Dermis blood vessel endothelial cell (primary cell): Measurements from ENCODE around the gene GPR75. TPM values are rescaled to one million over a fixed set of nuclear protein-coding genes. Genes with fewer than 3 reads are reported as not detected.
A peak's percentile ranks its signal among the peaks of the same experiment; 100 is the strongest.

Experiments used
- DNase-seq: peaks from one replicate; pipeline ENCODE4 v3.0.0; 2010
- total RNA-seq: library from RNA; depleted of rRNA; stranded (reverse); fragments of >200 nt; gene quantifications from 2 replicates; pipeline ENCODE4 v1.2.3, GENCODE V29; 2014

GPR75 gene
- 1.6 and 1.9 TPM in 2 replicates for total RNA-seq

- no peak for DNase-seq
Observed at GRCh38 chr2:53859206-53860181, at the start of gene GPR75. TSS of gene GPR75 (minus strand) at chr2:53859967. CDS start at chr2:53854756, 5,211 bp downstream.

GRCh38 chr2:53907582-53907981, 47.8 kb upstream of the GPR75 start:
- DNase-seq, result no peak

GRCh38 chr2:53905396-53905795, 45.6 kb upstream of the GPR75 start:
- no peak for DNase-seq

GRCh38 chr2:53903011-53903410, 43.2 kb upstream of the GPR75 start:
- DNase-seq, result no peak

- no peak for DNase-seq
Observed at GRCh38 chr2:53901192-53901591, 41.4 kb upstream of the GPR75 start.

GRCh38 chr2:53896864-53897263, 37.1 kb upstream of the GPR75 start:
- DNase-seq, result peak; percentile 19

GRCh38 chr2:53886406-53887280, 26.9 kb upstream of the GPR75 start:
- no peak for DNase-seq

GRCh38 chr2:53884883-53885282, 25.1 kb upstream of the GPR75 start:
- no peak for DNase-seq

- no peak for DNase-seq
Observed at GRCh38 chr2:53881986-53882385, 22.2 kb upstream of the GPR75 start.

- no peak for DNase-seq
Observed at GRCh38 chr2:53881360-53881759, 21.6 kb upstream of the GPR75 start.

GRCh38 chr2:53880756-53881155, 21.0 kb upstream of the GPR75 start:
- DNase-seq, result peak; percentile 35

- no peak for DNase-seq
Observed at GRCh38 chr2:53877556-53877955, 17.8 kb upstream of the GPR75 start.

- no peak for DNase-seq
Observed at GRCh38 chr2:53877112-53877511, 17.3 kb upstream of the GPR75 start.

GRCh38 chr2:53874401-53874950, 14.7 kb upstream of the GPR75 start:
- no peak for DNase-seq

GRCh38 chr2:53867773-53868172, 8.0 kb upstream of the GPR75 start:
- DNase-seq, result no peak

GRCh38 chr2:53867169-53867568, 7.4 kb upstream of the GPR75 start:
- DNase-seq, result no peak

GRCh38 chr2:53865962-53866361, 6.2 kb upstream of the GPR75 start:
- DNase-seq, result no peak

- DNase-seq, result no peak
Observed at GRCh38 chr2:53865264-53865663, 5.5 kb upstream of the GPR75 start.

- no peak for DNase-seq
Observed at GRCh38 chr2:53863538-53864227, 3.9 kb upstream of the GPR75 start.

- DNase-seq, result no peak
Observed at GRCh38 chr2:53861824-53862223, 2.1 kb upstream of the GPR75 start.

- no peak for DNase-seq
Observed at GRCh38 chr2:53856272-53856671, 3.5 kb downstream of the GPR75 start.

GRCh38 chr2:53854678-53855077, 5.1 kb downstream of the GPR75 start:
- DNase-seq, result no peak
